HEK293 (cell line): ENCODE measurements around the gene COPZ1.

Source experiments
- CTCF ChIA-PET: fragments of 350-600 bp; formaldehyde crosslinking; extraction: SDS; loops from one replicate; lab custom pipeline; 2021; ENCODE audit warnings: antibody characterized with exemption; lab: Yijun Ruan, JAX
- POLR2A ChIA-PET: fragments of 300-600 bp; formaldehyde crosslinking; extraction: SDS; loops from one replicate; lab custom pipeline; 2020; ENCODE audit warnings: antibody characterized with exemption, inconsistent platforms; lab: Yijun Ruan, JAX
- H3K27ac ChIP-seq: fragments of 200-500 bp; sonication (Bioruptor generic); 2 replicates; pipeline ENCODE4 v1.5.1; 2014; ENCODE audit warnings: low read depth, low read length, control low read depth, inconsistent platforms; ENCODE audit errors: extremely low read depth
- H3K36me3 ChIP-seq, 2 experiments: fragments of 200-500 bp in 1 of 2; sonication (Bioruptor generic) in 1 of 2; 1 replicate in 1 of 2; 2 replicates in 1 of 2; pipeline ENCODE4 v1.5.1; 2014 to 2017; ENCODE audit warnings: inconsistent platforms in 2 of 2, low read length in 2 of 2; ENCODE audit not compliant: control insufficient read depth in 2 of 2, insufficient read depth in 1 of 2
- H3K4me1 ChIP-seq: fragments of 200-500 bp; sonication (Bioruptor generic); 2 replicates; pipeline ENCODE4 v1.5.1; 2014; ENCODE audit warnings: mild to moderate bottlenecking, low read length, inconsistent platforms; ENCODE audit not compliant: control insufficient read depth, insufficient read depth
- H3K4me3 ChIP-seq: 2 replicates; pipeline ENCODE4 v1.5.1; 2011; ENCODE audit warnings: low read depth, mild to moderate bottlenecking, control low read depth, low read length, moderate library complexity
- H3K9me3 ChIP-seq: fragments of 200-500 bp; sonication (Bioruptor generic); 2 replicates; pipeline ENCODE4 v1.5.1; 2014; ENCODE audit warnings: low read depth, low read length, inconsistent platforms; ENCODE audit not compliant: control insufficient read depth, insufficient read depth
- GLIS2 ChIP-seq: fragments of 450-650 bp; formaldehyde crosslinking; IDR thresholded peaks from 2 replicates; pipeline ENCODE4 v1.5.1; 2016; ENCODE audit warnings: missing biosample characterization, missing genetic modification characterization
- HOXC10 ChIP-seq: sonication (generic); formaldehyde crosslinking; IDR thresholded peaks from 2 replicates; pipeline ENCODE4 v1.8.1; 2023; ENCODE audit warnings: mild to moderate bottlenecking, missing genetic modification reagents
- KLF16 ChIP-seq: fragments of 450-650 bp; formaldehyde crosslinking; IDR thresholded peaks from 2 replicates; pipeline ENCODE4 v1.5.1; 2017; ENCODE audit warnings: missing biosample characterization, missing genetic modification characterization
- SALL2 ChIP-seq: fragments of 450-650 bp; formaldehyde crosslinking; IDR thresholded peaks from 2 replicates; pipeline ENCODE4 v1.5.0; 2017; ENCODE audit warnings: missing biosample characterization, mild to moderate bottlenecking, missing genetic modification characterization, borderline replicate concordance
- SP2 ChIP-seq: fragments of 450-650 bp; formaldehyde crosslinking; IDR thresholded peaks from 2 replicates; pipeline ENCODE4 v1.5.1; 2016; ENCODE audit warnings: missing biosample characterization, missing genetic modification characterization
- ZBTB48 ChIP-seq: fragments of 450-650 bp; formaldehyde crosslinking; IDR thresholded peaks from 2 replicates; pipeline ENCODE4 v1.5.1; 2016; ENCODE audit warnings: missing biosample characterization, missing genetic modification characterization
- ZFHX2 ChIP-seq: fragments of 450-650 bp; formaldehyde crosslinking; conservative IDR thresholded peaks from 2 replicates; pipeline ENCODE4 v1.5.1; 2016; ENCODE audit warnings: missing biosample characterization, missing genetic modification characterization
- ZFP3 ChIP-seq: fragments of 450-650 bp; formaldehyde crosslinking; IDR thresholded peaks from 2 replicates; pipeline ENCODE4 v1.5.1; 2016; ENCODE audit warnings: low read depth, missing biosample characterization, missing genetic modification characterization
- ZFP69B ChIP-seq: fragments of 450-650 bp; formaldehyde crosslinking; IDR thresholded peaks from 2 replicates; pipeline ENCODE4 v1.5.1; 2016; ENCODE audit warnings: missing biosample characterization, missing genetic modification characterization
- ZIC2 ChIP-seq: fragments of 450-650 bp; formaldehyde crosslinking; IDR thresholded peaks from 2 replicates; pipeline ENCODE4 v1.5.1; 2016; ENCODE audit warnings: missing biosample characterization, missing genetic modification characterization
- ZNF121 ChIP-seq: fragments of 450-650 bp; formaldehyde crosslinking; IDR thresholded peaks from 2 replicates; pipeline ENCODE4 v1.5.1; 2016; ENCODE audit warnings: missing biosample characterization, missing genetic modification characterization
- ZNF266 ChIP-seq: fragments of 450-650 bp; formaldehyde crosslinking; IDR thresholded peaks from 2 replicates; pipeline ENCODE4 v1.5.1; 2016; ENCODE audit warnings: missing biosample characterization, missing genetic modification characterization, low read depth
- ZNF354C ChIP-seq: fragments of 450-650 bp; formaldehyde crosslinking; IDR thresholded peaks from 2 replicates; pipeline ENCODE4 v1.5.1; 2016; ENCODE audit warnings: missing biosample characterization, missing genetic modification characterization, low read depth, borderline replicate concordance
- ZNF366 ChIP-seq: fragments of 450-650 bp; formaldehyde crosslinking; conservative IDR thresholded peaks from 2 replicates; pipeline ENCODE4 v1.5.1; 2016; ENCODE audit warnings: missing biosample characterization, missing genetic modification characterization
- ZNF394 ChIP-seq: fragments of 450-650 bp; formaldehyde crosslinking; IDR thresholded peaks from 2 replicates; pipeline ENCODE4 v1.5.1; 2016; ENCODE audit warnings: missing biosample characterization, missing genetic modification characterization, mild to moderate bottlenecking, moderate library complexity, borderline replicate concordance
- ZNF510 ChIP-seq: fragments of 450-650 bp; formaldehyde crosslinking; IDR thresholded peaks from 2 replicates; pipeline ENCODE4 v1.5.1; 2018; ENCODE audit warnings: mild to moderate bottlenecking, missing genetic modification characterization, missing biosample characterization; ENCODE audit not compliant: insufficient replicate concordance
- ZNF514 ChIP-seq: fragments of 450-650 bp; formaldehyde crosslinking; IDR thresholded peaks from 2 replicates; pipeline ENCODE4 v1.5.1; 2016; ENCODE audit warnings: missing biosample characterization, missing genetic modification characterization
- ZNF530 ChIP-seq: fragments of 450-650 bp; formaldehyde crosslinking; IDR thresholded peaks from 2 replicates; pipeline ENCODE4 v1.5.1; 2016; ENCODE audit warnings: low read depth, missing biosample characterization, missing genetic modification characterization
- ZNF561 ChIP-seq: fragments of 450-650 bp; IDR thresholded peaks from 2 replicates; pipeline ENCODE4 v1.5.1; 2018; ENCODE audit warnings: missing biosample characterization, missing genetic modification characterization, borderline replicate concordance
- ZNF768 ChIP-seq: fragments of 450-650 bp; formaldehyde crosslinking; IDR thresholded peaks from 2 replicates; pipeline ENCODE4 v1.5.1; 2018; ENCODE audit warnings: missing biosample characterization, mild to moderate bottlenecking, missing genetic modification characterization
- TF ChIP-seq, protein P1 (sequence below): fragments of 450-650 bp; IDR thresholded peaks from 2 replicates; pipeline ENCODE4 v1.5.1; 2018; ENCODE audit warnings: missing biosample characterization, mild to moderate bottlenecking, missing genetic modification characterization
- TF ChIP-seq, protein P2 (sequence below): fragments of 450-650 bp; IDR thresholded peaks from 2 replicates; pipeline ENCODE4 v1.5.1; 2018; ENCODE audit warnings: missing biosample characterization, missing genetic modification characterization
- TF ChIP-seq, protein P3 (sequence below): fragments of 450-650 bp; formaldehyde crosslinking; IDR thresholded peaks from 2 replicates; pipeline ENCODE4 v1.5.1; 2016; ENCODE audit warnings: missing biosample characterization, missing genetic modification characterization
- TF ChIP-seq, protein P4 (sequence below): fragments of 450-650 bp; formaldehyde crosslinking; IDR thresholded peaks from 2 replicates; pipeline ENCODE4 v1.5.1; 2016; ENCODE audit warnings: missing biosample characterization, missing genetic modification characterization
- TF ChIP-seq, protein P5 (sequence below): fragments of 450-650 bp; formaldehyde crosslinking; IDR thresholded peaks from 2 replicates; pipeline ENCODE4 v1.5.1; 2016; ENCODE audit warnings: missing biosample characterization, missing genetic modification characterization

The COPZ1 gene

DNA sequence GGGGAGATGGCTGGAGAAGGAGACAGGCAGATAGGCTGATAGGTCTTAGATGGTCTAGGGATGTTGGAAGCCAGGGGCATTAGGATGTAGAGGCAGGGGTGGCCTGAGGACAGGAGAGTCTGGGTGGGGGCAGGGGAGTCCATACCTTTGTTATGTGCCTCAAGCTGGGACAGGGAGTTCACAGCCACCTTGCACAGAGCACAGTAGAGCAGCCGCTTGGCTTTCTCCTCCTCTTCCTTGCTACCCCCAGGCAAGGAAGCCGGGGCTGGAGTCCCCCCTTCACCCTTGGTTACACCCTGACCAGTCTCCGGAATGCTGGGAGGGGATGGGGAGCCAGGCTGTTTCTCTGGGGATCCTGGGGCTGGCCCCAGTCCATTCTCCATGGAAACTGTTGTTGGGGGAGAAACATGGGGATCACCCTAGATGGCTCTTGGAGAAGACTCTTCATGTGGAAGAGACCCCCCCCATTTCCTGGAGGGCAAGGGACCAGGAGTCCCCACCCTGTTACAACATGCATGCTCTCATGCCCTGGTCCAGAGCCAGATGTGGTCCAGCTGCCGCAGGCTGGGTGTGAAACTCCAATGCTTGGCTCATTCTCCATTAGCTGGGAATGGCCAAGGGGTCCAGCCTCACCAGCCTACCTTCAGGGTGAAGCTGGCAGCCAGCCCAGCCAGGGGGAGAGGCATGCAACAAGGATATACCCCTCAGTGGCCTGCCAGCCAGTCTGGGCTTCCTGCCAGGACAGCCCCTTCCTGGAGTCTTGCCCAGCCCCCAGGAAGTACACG is 46.6 kb downstream of the COPZ1 start (continued):
- TF ChIP-seq, protein P1, sequence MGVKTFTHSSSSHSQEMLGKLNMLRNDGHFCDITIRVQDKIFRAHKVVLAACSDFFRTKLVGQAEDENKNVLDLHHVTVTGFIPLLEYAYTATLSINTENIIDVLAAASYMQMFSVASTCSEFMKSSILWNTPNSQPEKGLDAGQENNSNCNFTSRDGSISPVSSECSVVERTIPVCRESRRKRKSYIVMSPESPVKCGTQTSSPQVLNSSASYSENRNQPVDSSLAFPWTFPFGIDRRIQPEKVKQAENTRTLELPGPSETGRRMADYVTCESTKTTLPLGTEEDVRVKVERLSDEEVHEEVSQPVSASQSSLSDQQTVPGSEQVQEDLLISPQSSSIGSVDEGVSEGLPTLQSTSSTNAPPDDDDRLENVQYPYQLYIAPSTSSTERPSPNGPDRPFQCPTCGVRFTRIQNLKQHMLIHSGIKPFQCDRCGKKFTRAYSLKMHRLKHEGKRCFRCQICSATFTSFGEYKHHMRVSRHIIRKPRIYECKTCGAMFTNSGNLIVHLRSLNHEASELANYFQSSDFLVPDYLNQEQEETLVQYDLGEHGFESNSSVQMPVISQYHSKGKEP, result no peak
- TF ChIP-seq ZNF510 (tag by site-specific recombination), result no peak
- no peak for TF ChIP-seq ZNF561 (tag by site-specific recombination)
- TF ChIP-seq ZNF354C (tag by site-specific recombination), result no peak
- TF ChIP-seq, protein P2, sequence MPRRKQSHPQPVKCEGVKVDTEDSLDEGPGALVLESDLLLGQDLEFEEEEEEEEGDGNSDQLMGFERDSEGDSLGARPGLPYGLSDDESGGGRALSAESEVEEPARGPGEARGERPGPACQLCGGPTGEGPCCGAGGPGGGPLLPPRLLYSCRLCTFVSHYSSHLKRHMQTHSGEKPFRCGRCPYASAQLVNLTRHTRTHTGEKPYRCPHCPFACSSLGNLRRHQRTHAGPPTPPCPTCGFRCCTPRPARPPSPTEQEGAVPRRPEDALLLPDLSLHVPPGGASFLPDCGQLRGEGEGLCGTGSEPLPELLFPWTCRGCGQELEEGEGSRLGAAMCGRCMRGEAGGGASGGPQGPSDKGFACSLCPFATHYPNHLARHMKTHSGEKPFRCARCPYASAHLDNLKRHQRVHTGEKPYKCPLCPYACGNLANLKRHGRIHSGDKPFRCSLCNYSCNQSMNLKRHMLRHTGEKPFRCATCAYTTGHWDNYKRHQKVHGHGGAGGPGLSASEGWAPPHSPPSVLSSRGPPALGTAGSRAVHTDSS (tag by site-specific recombination), result no peak
- no peak for TF ChIP-seq HOXC10 (CRISPR knock-in tag)
- TF ChIP-seq, protein P3, sequence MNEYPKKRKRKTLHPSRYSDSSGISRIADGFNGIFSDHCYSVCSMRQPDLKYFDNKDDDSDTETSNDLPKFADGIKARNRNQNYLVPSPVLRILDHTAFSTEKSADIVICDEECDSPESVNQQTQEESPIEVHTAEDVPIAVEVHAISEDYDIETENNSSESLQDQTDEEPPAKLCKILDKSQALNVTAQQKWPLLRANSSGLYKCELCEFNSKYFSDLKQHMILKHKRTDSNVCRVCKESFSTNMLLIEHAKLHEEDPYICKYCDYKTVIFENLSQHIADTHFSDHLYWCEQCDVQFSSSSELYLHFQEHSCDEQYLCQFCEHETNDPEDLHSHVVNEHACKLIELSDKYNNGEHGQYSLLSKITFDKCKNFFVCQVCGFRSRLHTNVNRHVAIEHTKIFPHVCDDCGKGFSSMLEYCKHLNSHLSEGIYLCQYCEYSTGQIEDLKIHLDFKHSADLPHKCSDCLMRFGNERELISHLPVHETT (tag by site-specific recombination), result no peak
- no peak for TF ChIP-seq ZNF768
- TF ChIP-seq ZNF514 (tag by site-specific recombination), result no peak
- no peak for TF ChIP-seq ZNF530 (tag by site-specific recombination)
- TF ChIP-seq, all 188 proteins: peak for 13

DNA sequence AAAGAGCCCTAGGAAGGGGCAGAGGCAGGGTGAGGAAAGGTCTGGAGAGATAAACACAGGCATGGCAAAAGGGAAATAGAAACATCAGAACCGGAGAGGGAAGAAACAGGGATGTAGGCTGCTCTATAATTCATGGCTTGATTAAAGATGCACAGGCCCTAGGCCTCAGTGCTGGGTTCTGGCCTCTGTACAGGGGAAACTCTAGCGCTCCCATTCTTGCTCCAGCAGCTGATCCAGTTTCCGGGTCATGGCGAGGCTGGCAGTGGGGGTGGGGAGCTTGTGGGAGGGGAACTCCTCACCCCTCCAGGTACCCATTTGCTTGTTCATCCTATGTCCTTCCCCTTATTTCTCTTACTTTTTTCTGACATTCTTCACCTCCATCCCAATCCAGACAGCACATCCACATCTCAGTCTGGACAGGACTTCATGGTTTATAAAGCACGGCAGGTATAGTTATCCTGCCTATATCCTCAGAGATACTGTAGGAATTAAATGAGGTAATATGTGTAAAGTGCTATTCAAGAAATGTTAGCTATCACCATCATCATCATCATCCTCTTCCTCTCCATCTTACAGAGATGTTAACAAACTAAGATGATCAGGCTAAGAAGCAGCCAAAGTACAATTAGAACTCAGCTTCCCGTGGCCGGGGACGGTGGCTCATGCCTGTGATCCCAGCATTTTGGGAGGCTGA is 47.3 kb downstream of the COPZ1 start:
- H3K4me3 ChIP-seq, result no peak overlapping the region
- H3K4me1 ChIP-seq, result peaks cover 19% of the 10 kb centered on the region
- ChIA-PET POLR2A (interaction anchor here (1.0 to 2.0 kb wide), 2 partner anchors 16 to 92 kb away, joined by 3 to 10 read pairs; partner anchors contain the start of genes CBX5 and HNRNPA1), CTCF (interaction anchor here (0.6 to 5.1 kb wide), 16 partner anchors 9 to 402 kb away, joined by 3 to 85 read pairs (median 4); partner anchors contain the start of genes HNRNPA1 and ZNF385A)
- H3K27ac ChIP-seq, result peak overlapping the region; percentile 48; the same call in 1 of the 2 replicates
- H3K36me3 ChIP-seq, result peaks cover 0 to 66% of the 10 kb centered on the region in 2 experiments; a peak in 1 of 3 replicates
- H3K9me3 ChIP-seq, result no peaks in the 10 kb centered on the region
- TF ChIP-seq SALL2 (tag by site-specific recombination) (no peak), ZFP69B (tag by site-specific recombination) (no peak), ZIC2 (tag by site-specific recombination) (peak; percentile 3; the same call in 1 of the 2 replicates), ZFP3 (tag by site-specific recombination) (no peak), ZNF366 (tag by site-specific recombination) (0 out of 2 replicates have a peak, but pooled peaks have one; percentile 30), ZNF266 (tag by site-specific recombination) (no peak), GLIS2 (0 out of 2 replicates have a peak, but pooled peaks have one; percentile 1), ZFHX2 (no peak), ZNF121 (tag by site-specific recombination) (no peak), ZBTB48 (no peak; the same call in none of the 2 replicates), ZNF394 (tag by site-specific recombination) (no peak), SP2 (0 out of 2 replicates have a peak, but pooled peaks have one; percentile 0), KLF16 (no peak)
- TF ChIP-seq, protein P4, sequence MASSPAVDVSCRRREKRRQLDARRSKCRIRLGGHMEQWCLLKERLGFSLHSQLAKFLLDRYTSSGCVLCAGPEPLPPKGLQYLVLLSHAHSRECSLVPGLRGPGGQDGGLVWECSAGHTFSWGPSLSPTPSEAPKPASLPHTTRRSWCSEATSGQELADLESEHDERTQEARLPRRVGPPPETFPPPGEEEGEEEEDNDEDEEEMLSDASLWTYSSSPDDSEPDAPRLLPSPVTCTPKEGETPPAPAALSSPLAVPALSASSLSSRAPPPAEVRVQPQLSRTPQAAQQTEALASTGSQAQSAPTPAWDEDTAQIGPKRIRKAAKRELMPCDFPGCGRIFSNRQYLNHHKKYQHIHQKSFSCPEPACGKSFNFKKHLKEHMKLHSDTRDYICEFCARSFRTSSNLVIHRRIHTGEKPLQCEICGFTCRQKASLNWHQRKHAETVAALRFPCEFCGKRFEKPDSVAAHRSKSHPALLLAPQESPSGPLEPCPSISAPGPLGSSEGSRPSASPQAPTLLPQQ (tag by site-specific recombination), result 0 out of 2 replicates have a peak, but pooled peaks have one; percentile 33
- TF ChIP-seq, protein P5, sequence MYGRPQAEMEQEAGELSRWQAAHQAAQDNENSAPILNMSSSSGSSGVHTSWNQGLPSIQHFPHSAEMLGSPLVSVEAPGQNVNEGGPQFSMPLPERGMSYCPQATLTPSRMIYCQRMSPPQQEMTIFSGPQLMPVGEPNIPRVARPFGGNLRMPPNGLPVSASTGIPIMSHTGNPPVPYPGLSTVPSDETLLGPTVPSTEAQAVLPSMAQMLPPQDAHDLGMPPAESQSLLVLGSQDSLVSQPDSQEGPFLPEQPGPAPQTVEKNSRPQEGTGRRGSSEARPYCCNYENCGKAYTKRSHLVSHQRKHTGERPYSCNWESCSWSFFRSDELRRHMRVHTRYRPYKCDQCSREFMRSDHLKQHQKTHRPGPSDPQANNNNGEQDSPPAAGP (tag by site-specific recombination), result 0 out of 2 replicates have a peak, but pooled peaks have one; percentile 4
- TF ChIP-seq, protein P2 (tag by site-specific recombination), result peak; percentile 90
